D721Med (cell line): ENCODE results near the gene FBXW9.
A peak's percentile ranks its signal among the peaks of the same experiment; 100 is the strongest.
"Not testable (repeated sequence)": the region's sequence is repeated elsewhere in the genome, so short reads cannot be mapped to it uniquely, and the experiment has no call there.

ENCODE experiments used
- DNase-seq: peaks from one replicate; pipeline ENCODE4 v3.0.0; 2011; ENCODE audit warnings: low spot score; ENCODE audit not compliant: insufficient read length
- FAIRE-seq: peaks from 2 replicates; lab custom pipeline; 2011; peaks lifted over from hg19 to GRCh38; lab: Jason Lieb, UNC
- TF ChIP-seq, protein P1 (sequence below): IDR thresholded peaks from 2 replicates; pipeline ENCODE4 v1.5.1; 2012; ENCODE audit warnings: mild to moderate bottlenecking, control low read depth; ENCODE audit not compliant: insufficient read depth; ENCODE audit errors: missing control alignments

Gene FBXW9

GRCh38 chr19:12655546-12655945, 40.9 kb downstream of the FBXW9 start:
- FAIRE-seq = no peak
- TF ChIP-seq, protein P1, sequence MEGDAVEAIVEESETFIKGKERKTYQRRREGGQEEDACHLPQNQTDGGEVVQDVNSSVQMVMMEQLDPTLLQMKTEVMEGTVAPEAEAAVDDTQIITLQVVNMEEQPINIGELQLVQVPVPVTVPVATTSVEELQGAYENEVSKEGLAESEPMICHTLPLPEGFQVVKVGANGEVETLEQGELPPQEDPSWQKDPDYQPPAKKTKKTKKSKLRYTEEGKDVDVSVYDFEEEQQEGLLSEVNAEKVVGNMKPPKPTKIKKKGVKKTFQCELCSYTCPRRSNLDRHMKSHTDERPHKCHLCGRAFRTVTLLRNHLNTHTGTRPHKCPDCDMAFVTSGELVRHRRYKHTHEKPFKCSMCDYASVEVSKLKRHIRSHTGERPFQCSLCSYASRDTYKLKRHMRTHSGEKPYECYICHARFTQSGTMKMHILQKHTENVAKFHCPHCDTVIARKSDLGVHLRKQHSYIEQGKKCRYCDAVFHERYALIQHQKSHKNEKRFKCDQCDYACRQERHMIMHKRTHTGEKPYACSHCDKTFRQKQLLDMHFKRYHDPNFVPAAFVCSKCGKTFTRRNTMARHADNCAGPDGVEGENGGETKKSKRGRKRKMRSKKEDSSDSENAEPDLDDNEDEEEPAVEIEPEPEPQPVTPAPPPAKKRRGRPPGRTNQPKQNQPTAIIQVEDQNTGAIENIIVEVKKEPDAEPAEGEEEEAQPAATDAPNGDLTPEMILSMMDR = no peak
- no peak for DNase-seq

GRCh38 chr19:12652219-12652618, 44.2 kb downstream of the FBXW9 start:
- no peak for FAIRE-seq
- DNase-seq = no peak
- TF ChIP-seq, protein P1 = no peak

DNA sequence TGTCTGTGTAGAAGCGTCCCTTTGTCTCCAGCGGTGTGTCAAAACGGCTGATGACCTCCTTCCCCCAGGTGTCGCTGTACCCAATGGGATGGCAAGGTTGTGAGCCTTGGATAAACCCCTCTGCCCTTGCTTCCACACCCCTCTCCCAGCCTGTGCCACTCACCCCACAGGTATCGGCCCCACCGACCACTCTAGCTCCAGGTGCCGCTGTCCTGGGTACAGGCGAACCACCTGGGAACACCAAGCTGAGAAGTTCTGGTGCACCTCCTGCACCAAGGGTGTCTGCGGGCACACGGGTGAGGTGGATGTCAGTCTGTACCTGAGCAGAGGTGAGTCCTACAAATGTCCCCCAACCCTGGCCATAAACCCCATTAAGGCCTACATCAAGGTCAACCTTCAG, 46.5 kb downstream of the FBXW9 start:
- TF ChIP-seq, protein P1 = no peak
- DNase-seq (no peak), FAIRE-seq (no peak)

DNA sequence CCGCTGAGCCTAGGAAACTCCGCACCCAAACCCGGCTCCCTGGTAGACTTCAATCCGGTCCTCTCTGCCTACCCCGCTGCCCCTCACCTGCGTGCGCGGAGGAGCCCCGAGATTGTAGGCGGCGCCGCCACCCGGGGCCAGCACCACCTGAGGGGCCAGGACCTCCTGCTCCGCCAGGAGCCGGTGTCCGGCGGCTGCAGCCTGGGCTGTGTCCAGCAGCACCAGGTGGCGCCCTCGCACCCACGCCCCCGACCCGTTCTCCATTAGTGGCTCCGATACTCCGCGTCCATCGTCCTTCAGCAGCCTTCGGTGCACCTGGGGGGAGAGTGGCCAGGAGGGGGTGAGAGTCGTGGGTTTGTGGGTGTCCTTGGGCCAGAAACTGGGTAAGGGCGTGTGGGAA, 48.3 kb downstream of the FBXW9 start:
- FAIRE-seq (no peak), DNase-seq (peak; percentile 9)
- TF ChIP-seq, protein P1 = no peak

GRCh38 chr19:12647490-12648071, 48.9 kb downstream of the FBXW9 start:
- TF ChIP-seq, protein P1 = no peak
- DNase-seq = no peak
- no peak for FAIRE-seq

GRCh38 chr19:12647047-12647446, 49.4 kb downstream of the FBXW9 start:
- no peak for FAIRE-seq

GRCh38 chr19:12646551-12646950, 49.9 kb downstream of the FBXW9 start:
- FAIRE-seq (no peak), DNase-seq (no peak)
- TF ChIP-seq, protein P1 = no peak

More at GRCh38 chr19:12647047-12647446, 49.4 kb downstream of the FBXW9 start:
- no peak for DNase-seq
- TF ChIP-seq, protein P1 = no peak

GRCh38 chr19:12643716-12644115, 52.7 kb downstream of the FBXW9 start:
- not testable (repeated sequence) for DNase-seq, FAIRE-seq
